Karpas-422 (cell line): ENCODE results near the gene ETV7. TPM values are rescaled to one million over a fixed set of nuclear protein-coding genes. Genes with fewer than 3 reads are reported as not detected.

ENCODE experiments used
- DNase-seq: peaks from one replicate; pipeline ENCODE4 v3.0.0-alpha.2; 2015
- H2AFZ ChIP-seq: fragments of 200-600 bp; sonication (generic); 2 replicates; pipeline ENCODE4 v1.6.1; 2014; ENCODE audit warnings: antibody characterized with exemption, low read length, mixed read lengths
- H3K27ac ChIP-seq: fragments of 200-600 bp; sonication (generic); 2 replicates; pipeline ENCODE4 v1.5.1; 2014; ENCODE audit warnings: mild to moderate bottlenecking, low read length, moderate library complexity
- H3K27me3 ChIP-seq: fragments of 200-600 bp; sonication (generic); 2 replicates; pipeline ENCODE4 v1.6.1; 2014; ENCODE audit warnings: low read length, mixed read lengths
- H3K36me3 ChIP-seq: fragments of 200-600 bp; sonication (generic); 2 replicates; pipeline ENCODE4 v1.6.1; 2014; ENCODE audit warnings: low read length, mixed read lengths; ENCODE audit not compliant: insufficient read depth
- H3K4me1 ChIP-seq: fragments of 200-600 bp; sonication (generic); 2 replicates; pipeline ENCODE4 v1.6.1; 2014; ENCODE audit warnings: mild to moderate bottlenecking, low read length, mixed read lengths
- H3K4me2 ChIP-seq: fragments of 200-600 bp; sonication (generic); 2 replicates; pipeline ENCODE4 v1.6.1; 2014; ENCODE audit warnings: low read length, low read depth, mild to moderate bottlenecking; ENCODE audit not compliant: poor library complexity, severe bottlenecking
- H3K4me3 ChIP-seq: fragments of 200-600 bp; sonication (generic); 2 replicates; pipeline ENCODE4 v1.5.1; 2014; ENCODE audit warnings: mild to moderate bottlenecking, antibody characterized with exemption, low read length, mixed read lengths
- H3K79me2 ChIP-seq: fragments of 200-600 bp; sonication (generic); 2 replicates; pipeline ENCODE4 v1.6.1; 2014; ENCODE audit warnings: mild to moderate bottlenecking, low read length, mixed read lengths
- H3K9ac ChIP-seq: fragments of 200-600 bp; sonication (generic); 2 replicates; pipeline ENCODE4 v1.6.0; 2014; ENCODE audit warnings: low read length
- H3K9me2 ChIP-seq: fragments of 200-600 bp; sonication (generic), shearing (Covaris generic); replicated peaks from 2 replicates; pipeline ENCODE4 v1.6.0; 2014; ENCODE audit warnings: mild to moderate bottlenecking, low read length, moderate library complexity; ENCODE audit not compliant: insufficient read depth
- H3K9me3 ChIP-seq: fragments of 300-700, 200-600 bp; sonication (generic); 2 replicates; pipeline ENCODE4 v1.6.1; 2014; ENCODE audit warnings: low read length, mixed read lengths
- H4K20me1 ChIP-seq: fragments of 200-600 bp; sonication (generic); 2 replicates; pipeline ENCODE4 v1.6.1; 2014; ENCODE audit warnings: mild to moderate bottlenecking, antibody characterized with exemption, low read length, low read depth; ENCODE audit not compliant: insufficient read depth
- total RNA-seq: library from RNA; depleted of rRNA; stranded (reverse); fragments of >200 nt; shearing (Covaris generic); gene quantifications from 2 replicates; pipeline ENCODE4 v1.2.3, GENCODE V29; 2014; ENCODE audit warnings: low replicate concordance

The ETV7 gene
- total RNA-seq, 1 experiment from 2014 or later: not detected

- no peak overlapping the region for H3K4me2 ChIP-seq
- no peaks in the 10 kb centered on the region for H3K9me2 ChIP-seq
- no peaks in the 10 kb centered on the region for H3K9me3 ChIP-seq
- H3K4me1 ChIP-seq: peaks cover 27% of the 10 kb centered on the region
- no peaks in the 10 kb centered on the region for H3K79me2 ChIP-seq
- no peak overlapping the region for H3K27ac ChIP-seq
- no peak overlapping the region for H3K4me3 ChIP-seq
- H4K20me1 ChIP-seq: no peaks in the 10 kb centered on the region
- H3K27me3 ChIP-seq: no peaks in the 10 kb centered on the region
- no peaks in the 10 kb centered on the region for H3K36me3 ChIP-seq
- no peak for DNase-seq
- H2AFZ ChIP-seq: no peak overlapping the region
- no peak overlapping the region for H3K9ac ChIP-seq
Measured at GRCh38 chr6:36324191-36324590, 63.3 kb downstream of the ETV7 start.

DNA sequence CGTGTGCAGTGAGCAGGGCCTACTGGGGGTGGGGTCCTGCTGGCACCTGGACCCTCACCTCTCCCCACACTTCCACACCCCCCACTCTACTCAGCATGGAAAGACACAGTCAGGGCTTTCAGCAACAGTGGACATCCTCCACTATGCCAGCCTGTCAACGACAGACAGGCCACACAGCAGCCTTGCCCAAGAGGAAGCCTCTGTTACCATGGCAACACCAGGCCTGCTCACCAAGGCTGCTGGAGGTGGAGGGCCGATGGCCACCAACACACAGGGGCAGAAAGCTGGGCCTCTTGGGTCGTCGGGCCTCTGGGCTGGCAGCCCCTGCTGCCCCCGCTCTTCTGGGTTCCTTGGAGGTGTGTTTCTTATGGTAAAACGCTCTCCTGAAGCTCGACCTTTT is 64.4 kb downstream of the ETV7 start:
- Histone ChIP-seq H3K4me3 (no peak overlapping the region), H4K20me1 (no peaks in the 10 kb centered on the region), H2AFZ (no peak overlapping the region), H3K79me2 (no peaks in the 10 kb centered on the region), H3K27me3 (no peaks in the 10 kb centered on the region), H3K4me2 (no peak overlapping the region), H3K9ac (no peak overlapping the region), H3K9me2 (no peaks in the 10 kb centered on the region), H3K36me3 (no peaks in the 10 kb centered on the region), H3K27ac (no peak overlapping the region), H3K9me3 (no peaks in the 10 kb centered on the region), H3K4me1 (peaks cover 29% of the 10 kb centered on the region)
- DNase-seq: no peak

DNA sequence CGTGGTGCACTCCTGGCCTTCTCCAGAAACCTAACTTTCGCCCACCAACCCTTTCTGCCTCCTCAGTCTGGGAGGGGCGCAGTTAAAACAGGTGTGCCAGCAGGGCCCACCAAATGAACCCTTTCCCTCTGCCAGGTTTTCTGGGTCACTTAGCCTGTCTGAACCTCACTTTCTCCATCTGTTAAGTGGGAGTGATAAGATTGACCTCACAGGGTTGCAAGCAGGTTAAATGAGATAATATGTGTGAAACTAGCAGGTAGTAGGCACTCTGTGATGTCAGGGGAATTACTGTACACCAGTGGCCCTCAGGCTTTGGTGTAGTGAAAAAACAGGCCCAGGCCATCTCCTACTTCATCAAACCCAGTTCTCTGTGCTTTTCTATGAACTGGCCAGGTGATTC is 64.9 kb downstream of the ETV7 start:
- H3K4me1 ChIP-seq: peaks cover 30% of the 10 kb centered on the region
- H3K9me2 ChIP-seq: no peaks in the 10 kb centered on the region
- no peaks in the 10 kb centered on the region for H3K27me3 ChIP-seq
- no peaks in the 10 kb centered on the region for H3K36me3 ChIP-seq
- no peak overlapping the region for H3K4me2 ChIP-seq
- no peak overlapping the region for H3K27ac ChIP-seq
- no peak overlapping the region for H2AFZ ChIP-seq
- H4K20me1 ChIP-seq: no peaks in the 10 kb centered on the region
- no peaks in the 10 kb centered on the region for H3K79me2 ChIP-seq
- H3K9me3 ChIP-seq: no peaks in the 10 kb centered on the region
- no peak overlapping the region for H3K9ac ChIP-seq
- no peak overlapping the region for H3K4me3 ChIP-seq
- no peak for DNase-seq

DNA sequence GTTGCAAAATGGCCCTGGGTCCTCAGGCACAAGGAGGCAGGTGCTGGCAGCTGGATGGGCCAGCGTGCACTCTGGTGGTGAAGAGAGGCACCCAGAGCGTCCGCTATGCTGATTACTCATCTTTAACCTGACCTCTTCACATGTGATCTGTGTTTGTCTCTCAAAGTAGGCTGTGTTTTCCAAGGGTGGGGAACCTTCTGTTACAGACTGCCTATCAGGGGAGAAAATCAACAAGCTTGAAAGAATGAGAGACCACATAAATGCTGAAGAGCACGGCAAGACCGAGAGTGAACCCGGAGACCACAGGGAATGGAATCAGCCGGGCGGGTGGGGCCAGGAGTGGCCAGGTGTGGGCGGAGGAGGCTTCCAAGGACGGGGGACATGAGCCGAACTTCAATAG is 67.0 kb downstream of the ETV7 start:
- no peaks in the 10 kb centered on the region for H3K79me2 ChIP-seq
- no peak overlapping the region for H2AFZ ChIP-seq
- H4K20me1 ChIP-seq: no peaks in the 10 kb centered on the region
- H3K27me3 ChIP-seq: no peaks in the 10 kb centered on the region
- H3K4me2 ChIP-seq: no peak overlapping the region
- H3K9ac ChIP-seq: no peak overlapping the region
- no peak for DNase-seq
- peaks cover 19% of the 10 kb centered on the region for H3K4me1 ChIP-seq
- H3K36me3 ChIP-seq: no peaks in the 10 kb centered on the region
- no peak overlapping the region for H3K27ac ChIP-seq
- no peak overlapping the region for H3K4me3 ChIP-seq
- H3K9me3 ChIP-seq: no peaks in the 10 kb centered on the region
- no peaks in the 10 kb centered on the region for H3K9me2 ChIP-seq

DNA sequence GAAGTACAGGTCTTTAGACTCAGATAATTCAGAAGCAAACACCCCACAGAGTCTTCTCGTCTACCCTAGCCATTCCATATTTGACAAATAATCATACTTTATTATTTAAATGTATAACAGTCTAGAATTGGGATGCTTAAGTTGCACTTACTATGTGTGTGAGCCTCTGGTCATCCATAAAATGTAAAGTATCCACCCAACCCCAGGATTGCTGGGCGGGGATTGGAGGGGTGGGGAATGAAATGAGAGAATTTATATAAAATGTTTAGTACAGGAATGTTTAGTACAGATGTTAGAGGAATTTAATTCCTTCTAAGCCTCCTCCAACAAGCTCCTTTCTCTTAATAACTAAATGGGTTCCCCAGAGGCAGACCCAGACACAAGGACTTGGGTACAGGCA is 67.6 kb downstream of the ETV7 start:
- H2AFZ ChIP-seq: no peak overlapping the region
- H4K20me1 ChIP-seq: no peaks in the 10 kb centered on the region
- peaks cover 23% of the 10 kb centered on the region for H3K4me1 ChIP-seq
- no peak for DNase-seq
- no peaks in the 10 kb centered on the region for H3K36me3 ChIP-seq
- no peaks in the 10 kb centered on the region for H3K9me3 ChIP-seq
- no peaks in the 10 kb centered on the region for H3K9me2 ChIP-seq
- no peak overlapping the region for H3K4me2 ChIP-seq
- H3K79me2 ChIP-seq: no peaks in the 10 kb centered on the region
- no peak overlapping the region for H3K27ac ChIP-seq
- no peaks in the 10 kb centered on the region for H3K27me3 ChIP-seq
- H3K4me3 ChIP-seq: no peak overlapping the region
- no peak overlapping the region for H3K9ac ChIP-seq

DNA sequence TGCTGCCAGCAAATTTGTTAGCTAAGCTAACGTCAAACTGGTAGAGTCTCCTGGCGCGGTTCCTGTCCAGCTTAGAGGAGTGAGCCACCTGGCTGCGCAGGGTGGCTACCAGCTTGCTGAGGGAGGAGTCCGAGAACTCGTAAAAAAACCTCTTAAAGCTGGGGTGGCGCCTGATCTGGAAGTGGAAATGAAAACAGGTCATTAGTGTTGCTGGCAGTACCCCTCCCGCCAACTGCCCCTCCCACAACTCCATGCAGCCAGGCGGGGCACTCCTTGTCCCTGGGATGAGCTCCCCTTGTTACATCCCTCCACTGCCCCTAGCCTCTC is 68.1 kb downstream of the ETV7 start:
- Histone ChIP-seq H4K20me1 (no peaks in the 10 kb centered on the region), H3K27me3 (no peaks in the 10 kb centered on the region), H3K4me1 (peaks cover 27% of the 10 kb centered on the region), H3K79me2 (no peaks in the 10 kb centered on the region), H3K9ac (no peak overlapping the region), H3K4me3 (no peak overlapping the region), H2AFZ (no peak overlapping the region), H3K36me3 (no peaks in the 10 kb centered on the region), H3K9me3 (no peaks in the 10 kb centered on the region), H3K27ac (no peak overlapping the region), H3K4me2 (no peak overlapping the region), H3K9me2 (no peaks in the 10 kb centered on the region)
- DNase-seq: no peak

DNA sequence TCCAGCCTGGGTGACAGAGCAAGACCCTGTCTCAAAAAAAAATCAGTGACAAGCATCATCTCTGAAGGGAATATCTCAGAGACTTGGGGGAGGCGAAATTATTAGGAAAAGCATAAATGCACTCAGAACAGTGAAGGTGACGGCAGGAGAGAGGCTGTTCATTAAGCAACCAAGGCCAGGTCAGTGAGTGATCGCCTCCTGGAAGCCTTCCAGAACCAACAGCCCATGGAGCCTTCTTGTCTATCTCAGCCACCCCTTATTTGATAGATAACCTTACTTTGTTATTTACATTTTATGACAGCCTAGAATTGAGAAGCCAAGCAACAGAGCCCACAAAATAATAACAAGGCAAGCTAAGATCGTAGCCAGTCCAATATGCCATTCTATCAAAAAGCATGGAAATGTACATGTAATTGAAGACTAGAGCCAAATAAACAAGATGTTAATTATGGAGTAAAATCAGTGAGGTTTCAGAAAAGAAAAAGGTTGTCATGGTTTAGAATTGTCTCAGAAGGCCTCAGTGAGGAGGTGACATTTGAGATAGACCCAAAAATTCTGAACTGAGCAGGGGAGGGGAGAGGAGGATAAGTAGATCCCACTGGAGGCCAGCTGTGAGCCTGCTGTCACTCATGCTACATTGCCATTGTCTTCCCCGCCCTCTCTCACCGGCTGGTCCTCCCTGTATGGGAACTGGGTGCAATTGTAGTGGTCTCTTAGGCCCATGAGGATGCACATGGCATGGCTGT is 68.6 kb downstream of the ETV7 start:
- H3K4me3 ChIP-seq: no peak overlapping the region
- DNase-seq: no peak
- H3K27me3 ChIP-seq: no peaks in the 10 kb centered on the region
- no peak overlapping the region for H3K27ac ChIP-seq
- no peaks in the 10 kb centered on the region for H3K9me3 ChIP-seq
- no peaks in the 10 kb centered on the region for H4K20me1 ChIP-seq
- H3K4me1 ChIP-seq: peaks cover 33% of the 10 kb centered on the region
- no peaks in the 10 kb centered on the region for H3K9me2 ChIP-seq
- H3K9ac ChIP-seq: no peak overlapping the region
- no peak overlapping the region for H3K4me2 ChIP-seq
- H3K79me2 ChIP-seq: no peaks in the 10 kb centered on the region
- H3K36me3 ChIP-seq: no peaks in the 10 kb centered on the region
- no peak overlapping the region for H2AFZ ChIP-seq

DNA sequence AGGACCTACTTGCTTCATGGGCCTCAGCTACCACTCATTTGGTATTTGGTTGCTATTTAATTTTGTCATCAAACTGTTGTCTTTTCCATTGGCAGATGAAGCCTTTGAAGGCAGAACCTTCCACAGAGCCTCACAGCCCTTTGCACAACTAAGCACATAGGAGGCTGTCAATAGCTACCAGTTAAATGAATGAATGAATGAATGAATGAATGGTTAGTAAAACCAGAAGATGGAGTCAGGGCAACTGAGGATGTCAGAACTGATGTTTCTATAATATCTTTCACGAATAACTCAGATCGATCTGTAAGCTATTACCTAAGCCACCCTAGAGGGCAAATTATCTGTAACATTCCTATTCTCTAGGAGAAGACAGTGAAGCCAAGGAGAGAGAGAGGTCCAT is 69.8 kb downstream of the ETV7 start:
- no peaks in the 10 kb centered on the region for H3K9me2 ChIP-seq
- no peaks in the 10 kb centered on the region for H3K79me2 ChIP-seq
- no peak overlapping the region for H3K27ac ChIP-seq
- no peak overlapping the region for H2AFZ ChIP-seq
- no peak for DNase-seq
- no peaks in the 10 kb centered on the region for H3K27me3 ChIP-seq
- peaks cover 45% of the 10 kb centered on the region for H3K4me1 ChIP-seq
- no peaks in the 10 kb centered on the region for H3K9me3 ChIP-seq
- H3K36me3 ChIP-seq: no peaks in the 10 kb centered on the region
- H3K9ac ChIP-seq: no peak overlapping the region
- H3K4me2 ChIP-seq: no peak overlapping the region
- no peaks in the 10 kb centered on the region for H4K20me1 ChIP-seq
- no peak overlapping the region for H3K4me3 ChIP-seq
